ENCODE results near the gene SLC45A3. TPM values are rescaled to one million over a fixed set of nuclear protein-coding genes. Genes with fewer than 3 reads are reported as not detected.

SLC45A3 gene
- total RNA-seq, 4 donors from 2014 or later, result 1.4 to 6.7 (median 2.6) TPM

- peak; percentile 51 to 55 for DNase-seq
- 46 to 50% methylated on average over 8 of the region's 8 CpGs for WGBS, 2 donors
- intact Hi-C loops (cut with DNase I), result no loop called here
- Histone ChIP-seq H3K4me3 (replicated peaks in 1 of 3) (no peak overlapping the region), H3K9me3 (no peaks in the 10 kb centered on the region), H3K4me1 (no peaks in the 10 kb centered on the region), H3K27ac (no peak overlapping the region), H3K36me3 (peaks cover 10 to 15% of the 10 kb centered on the region in 2 donors), H3K27me3 (no peaks in the 10 kb centered on the region)
- TF ChIP-seq POLR2A (IDR thresholded peaks at IDR 0.05) (no peak), CTCF (IDR thresholded peaks at IDR 0.05) (peak; percentile 51 to 84 (median 79))
Observed at GRCh38 chr1:205711105-205712048, 31.1 kb upstream of the SLC45A3 start.

GRCh38 chr1:205710201-205711062 is 30.1 kb upstream of the SLC45A3 start:
- H3K4me1 ChIP-seq, result no peaks in the 10 kb centered on the region
- no peak for TF ChIP-seq CTCF (IDR thresholded peaks at IDR 0.05)
- no peak for TF ChIP-seq POLR2A (IDR thresholded peaks at IDR 0.05)
- no peak overlapping the region for H3K27ac ChIP-seq
- no peaks in the 10 kb centered on the region for H3K9me3 ChIP-seq
- DNase-seq, result no peak
- peaks cover 6 to 7% of the 10 kb centered on the region in 2 donors for H3K36me3 ChIP-seq
- H3K4me3 ChIP-seq (replicated peaks in 1 of 3), result no peak overlapping the region
- H3K27me3 ChIP-seq, result no peaks in the 10 kb centered on the region
- 78 to 82% methylated on average over 1 of the region's 1 CpG for WGBS, 2 donors
- intact Hi-C loops (cut with DNase I), result no loop called here

GRCh38 chr1:205709640-205710039 is 29.3 kb upstream of the SLC45A3 start:
- WGBS, 2 donors, result 93 to 95% methylated on average over 2 of the region's 2 CpGs
- intact Hi-C loops (cut with DNase I), result no loop called here
- H3K4me1 ChIP-seq, result no peaks in the 10 kb centered on the region
- TF ChIP-seq POLR2A (IDR thresholded peaks at IDR 0.05), result no peak
- no peak for TF ChIP-seq CTCF (IDR thresholded peaks at IDR 0.05)
- no peak for DNase-seq
- no peaks in the 10 kb centered on the region for H3K27me3 ChIP-seq
- H3K9me3 ChIP-seq, result no peaks in the 10 kb centered on the region
- H3K36me3 ChIP-seq, result no peaks in the 10 kb centered on the region
- no peak overlapping the region for H3K27ac ChIP-seq
- H3K4me3 ChIP-seq (replicated peaks in 1 of 3), result no peak overlapping the region

- no peaks in the 10 kb centered on the region for H3K4me1 ChIP-seq
- no peaks in the 10 kb centered on the region for H3K9me3 ChIP-seq
- H3K27ac ChIP-seq, result no peak overlapping the region
- 56 to 64% methylated on average over 4 of the region's 4 CpGs for WGBS, 2 donors
- DNase-seq, result no peak
- H3K36me3 ChIP-seq, result no peaks in the 10 kb centered on the region
- no peak for TF ChIP-seq POLR2A (IDR thresholded peaks at IDR 0.05)
- TF ChIP-seq CTCF (IDR thresholded peaks at IDR 0.05), result no peak
- H3K27me3 ChIP-seq, result no peaks in the 10 kb centered on the region
- H3K4me3 ChIP-seq (replicated peaks in 1 of 3), result no peak overlapping the region
- intact Hi-C loops (cut with DNase I), result no loop called here
Observed at GRCh38 chr1:205709059-205709398, 28.7 kb upstream of the SLC45A3 start.
